ENCODE results near the gene HSD17B12. TPM values are rescaled to one million over a fixed set of nuclear protein-coding genes. Genes with fewer than 3 reads are reported as not detected.

HSD17B12 gene
- total RNA-seq, 1 donor from 2014 or later, result 48.2 TPM

DNA sequence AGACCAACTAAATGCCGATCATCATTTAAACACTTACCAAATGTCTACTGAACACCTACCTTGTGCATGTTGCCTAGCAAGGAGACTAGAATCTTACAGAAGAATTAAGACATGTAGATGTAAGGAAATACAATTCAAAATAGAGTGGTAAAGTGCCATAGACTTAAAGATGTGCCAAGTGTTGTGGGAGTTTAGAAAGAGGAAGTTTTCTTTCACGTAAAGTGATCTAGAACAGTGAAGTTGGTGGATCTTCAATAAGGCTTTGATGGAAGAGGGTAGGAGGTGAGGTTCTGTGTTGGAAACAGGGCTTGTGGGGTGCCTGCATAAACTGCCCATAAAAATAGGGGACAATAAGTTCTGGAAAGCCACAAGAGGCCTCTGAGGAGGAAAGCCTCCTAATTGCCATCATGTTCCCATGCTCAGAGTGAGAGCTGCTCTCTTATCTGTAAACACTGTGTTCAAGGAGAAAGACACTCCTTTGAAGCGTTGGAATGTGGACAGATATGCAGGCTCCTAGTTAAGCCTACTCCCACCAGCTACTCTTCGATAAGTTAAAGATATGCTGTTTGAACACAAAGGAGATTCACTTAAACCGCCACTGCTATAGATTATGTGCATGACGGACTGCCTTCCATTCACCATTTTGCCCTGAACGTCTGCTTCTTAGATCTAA is 66.7 kb downstream of the HSD17B12 start:
- H3K9me3 ChIP-seq, result no peaks in the 10 kb centered on the region
- H3K36me3 ChIP-seq, result peaks cover 0 to 4% of the 10 kb centered on the region in 2 donors
- H3K4me1 ChIP-seq, result peaks cover 0 to 5% of the 10 kb centered on the region in 2 donors
- no peak for DNase-seq (ENCODE audit: low spot score in 2 of 2)
- intact Hi-C loops (cut with DNase I), result no loop called here
- no peak for TF ChIP-seq CTCF (IDR thresholded peaks at IDR 0.05)
- no peak overlapping the region for H3K27ac ChIP-seq
- no peaks in the 10 kb centered on the region for H3K27me3 ChIP-seq
- H3K4me3 ChIP-seq, result no peak overlapping the region

DNA sequence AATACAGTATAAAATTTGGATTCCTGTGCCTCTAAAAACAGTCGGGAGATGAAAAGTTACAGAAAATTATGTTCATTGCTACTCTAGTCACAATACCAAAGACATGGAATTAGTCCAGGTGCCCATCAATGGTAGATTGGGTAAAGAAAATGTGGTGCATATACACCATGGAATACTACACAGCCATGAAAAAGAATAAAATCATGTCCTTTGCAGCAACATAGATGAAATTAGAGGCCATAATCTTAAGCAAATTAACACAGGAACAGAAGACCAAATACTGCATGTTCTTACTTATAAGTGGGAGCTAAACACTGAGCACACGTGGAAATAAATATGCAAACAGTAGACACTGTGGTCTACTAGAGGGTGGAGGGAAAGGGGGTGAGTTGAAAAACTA is 67.6 kb downstream of the HSD17B12 start:
- no peak for DNase-seq (ENCODE audit: low spot score in 2 of 2)
- Histone ChIP-seq H3K9me3 (no peaks in the 10 kb centered on the region), H3K27me3 (no peaks in the 10 kb centered on the region), H3K4me1 (peaks cover 0 to 5% of the 10 kb centered on the region in 2 donors), H3K4me3 (no peak overlapping the region), H3K36me3 (peaks cover 0 to 3% of the 10 kb centered on the region in 2 donors), H3K27ac (no peak overlapping the region)
- no peak for TF ChIP-seq CTCF (IDR thresholded peaks at IDR 0.05)
- intact Hi-C loops (cut with DNase I), result no loop called here

DNA sequence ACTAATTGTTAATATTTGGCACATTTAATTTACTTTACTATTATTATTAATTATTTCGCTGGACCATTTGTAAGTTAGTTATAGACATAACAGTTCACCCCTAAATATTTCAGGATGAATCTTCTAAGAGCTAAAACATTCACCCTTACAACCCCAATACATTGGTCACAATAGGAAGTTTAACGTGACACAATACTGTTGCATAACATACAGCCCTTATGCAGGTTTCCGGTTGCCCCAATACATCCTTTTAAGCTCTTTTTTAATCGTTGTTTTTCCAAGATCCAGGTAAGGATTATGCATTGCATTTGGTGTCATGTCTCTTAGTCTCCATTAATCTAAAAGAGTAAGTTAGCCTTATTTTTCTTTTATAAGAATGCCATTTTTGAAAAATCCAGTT is 71.2 kb downstream of the HSD17B12 start:
- H3K27ac ChIP-seq, result no peak overlapping the region
- intact Hi-C loops (cut with DNase I), result no loop called here
- no peaks in the 10 kb centered on the region for H3K9me3 ChIP-seq
- H3K4me1 ChIP-seq, result peaks cover 0 to 5% of the 10 kb centered on the region in 2 donors
- no peak overlapping the region for H3K4me3 ChIP-seq
- no peaks in the 10 kb centered on the region for H3K27me3 ChIP-seq
- peaks cover 15 to 16% of the 10 kb centered on the region in 2 donors for H3K36me3 ChIP-seq
- no peak for DNase-seq (ENCODE audit: low spot score in 2 of 2)
- no peak for TF ChIP-seq CTCF (IDR thresholded peaks at IDR 0.05)

GRCh38 chr11:43756575-43756974 is 76.0 kb downstream of the HSD17B12 start:
- Histone ChIP-seq H3K4me1 (no peaks in the 10 kb centered on the region), H3K4me3 (no peak overlapping the region), H3K27ac (no peak overlapping the region), H3K9me3 (no peaks in the 10 kb centered on the region), H3K36me3 (peaks cover 16 to 22% of the 10 kb centered on the region in 2 donors), H3K27me3 (no peaks in the 10 kb centered on the region)
- TF ChIP-seq CTCF (IDR thresholded peaks at IDR 0.05), result no peak
- intact Hi-C loops (cut with DNase I), result no loop called here
- DNase-seq (ENCODE audit: low spot score in 2 of 2), result no peak

DNA sequence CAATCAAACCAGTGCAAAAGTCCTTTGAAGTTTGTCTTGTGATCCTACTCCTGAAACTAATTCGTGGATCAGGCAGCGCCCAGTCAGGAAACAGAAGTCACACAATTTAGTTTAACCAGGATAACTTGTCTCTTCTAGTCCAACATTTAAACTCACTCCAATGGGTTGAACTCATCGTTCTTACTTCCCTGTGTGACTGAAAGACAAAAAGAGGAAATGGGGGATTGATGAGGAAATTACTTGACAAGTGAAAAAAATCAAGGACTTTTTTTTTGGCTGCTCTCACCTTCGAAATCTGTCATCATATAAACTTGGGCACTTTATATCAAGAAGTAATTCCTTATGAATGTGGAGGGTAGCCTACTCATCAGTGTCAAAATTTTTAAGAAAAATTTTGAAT is 78.4 kb downstream of the HSD17B12 start:
- Histone ChIP-seq H3K36me3 (peaks cover 15 to 17% of the 10 kb centered on the region in 2 donors), H3K4me1 (no peaks in the 10 kb centered on the region), H3K27ac (no peak overlapping the region), H3K9me3 (no peaks in the 10 kb centered on the region), H3K27me3 (no peaks in the 10 kb centered on the region), H3K4me3 (no peak overlapping the region)
- DNase-seq (ENCODE audit: low spot score in 2 of 2), result no peak
- intact Hi-C loops (cut with DNase I), result no loop called here
- TF ChIP-seq CTCF (IDR thresholded peaks at IDR 0.05), result no peak

All from ascending aorta (tissue), 2 donors.